Esophagus squamous epithelium (tissue), 5 donors: ENCODE measurements around the gene ITCH. TPM values are rescaled to one million over a fixed set of nuclear protein-coding genes. Genes with fewer than 3 reads are reported as not detected.

Experiments
- DNase-seq: peaks from one replicate; lab custom pipeline; 2025; lab: John Stamatoyannopoulos, UW
- H3K27ac ChIP-seq, 4 donors: fragments of 200-600 bp; sonication (generic); one replicate each; pipeline ENCODE4 v1.5.1; 2016 to 2019; ENCODE audit warnings: mild to moderate bottlenecking in 1 of 4
- H3K27me3 ChIP-seq, 4 donors: fragments of 200-600 bp; sonication (generic); 1 replicate in 3 of 4; 2 replicates in 1 of 4; pipeline versions ENCODE4 v1.5.1 to v1.6.0; 2017 to 2021; ENCODE audit warnings: antibody characterized with exemption in 1 of 4
- H3K36me3 ChIP-seq, 3 donors: fragments of 200-600 bp; sonication (generic); one replicate each; pipeline ENCODE4 v1.5.1; 2016 to 2019
- H3K4me1 ChIP-seq, 3 donors: fragments of 200-600 bp; sonication (generic); one replicate each; pipeline ENCODE4 v1.5.1; 2017 to 2019
- H3K4me3 ChIP-seq, 4 donors: fragments of 200-600 bp; sonication (generic); 1 replicate in 3 of 4; 2 replicates in 1 of 4; pipeline ENCODE4 v1.5.1; 2016 to 2019; ENCODE audit warnings: mild to moderate bottlenecking in 2 of 4, moderate library complexity in 1 of 4
- H3K9me3 ChIP-seq, 3 donors: fragments of 200-600 bp; sonication (generic); one replicate each; pipeline ENCODE4 v1.5.1; 2016 to 2019
- CTCF ChIP-seq, 6 experiments: fragments of 450-650 bp in 4 of 6; fragments of 200-600 bp in 2 of 6; sonication (generic) in 2 of 6; IDR thresholded peaks; one replicate each; pipeline ENCODE4 v1.5.1; 2016 to 2019; ENCODE audit warnings: antibody characterized with exemption in 6 of 6, mild to moderate bottlenecking in 4 of 6, moderate library complexity in 4 of 6
- POLR2A ChIP-seq, 4 donors: fragments of 450-650 bp; IDR thresholded peaks; one replicate each; pipeline ENCODE4 v1.6.1; 2017; ENCODE audit warnings: antibody characterized with exemption in 4 of 4, mild to moderate bottlenecking in 4 of 4, moderate library complexity in 3 of 4
- WGBS, 2 donors: methylation state at CpG; one replicate each; pipeline ENCODE4 v1.1.5; 2018; 5-methylcytosine and 5-hydroxymethylcytosine counted together
- intact Hi-C: fragments of 100-400 bp; cut with DNase I; formaldehyde crosslinking; loops from one replicate; pipeline ENCODE4 v1.15.0; 2022
- total RNA-seq, 4 donors: library from RNA; depleted of rRNA; stranded (reverse); fragments of >200 nt; gene quantifications; one replicate each; pipeline ENCODE4 v1.1.0, GENCODE V29; 2016
- donor health status: DM: yes; HTN: yes; CAD: no.

The ITCH gene
- total RNA-seq, 4 donors from 2014 or later: 45.9 to 67.9 (median 54.5) TPM

DNA sequence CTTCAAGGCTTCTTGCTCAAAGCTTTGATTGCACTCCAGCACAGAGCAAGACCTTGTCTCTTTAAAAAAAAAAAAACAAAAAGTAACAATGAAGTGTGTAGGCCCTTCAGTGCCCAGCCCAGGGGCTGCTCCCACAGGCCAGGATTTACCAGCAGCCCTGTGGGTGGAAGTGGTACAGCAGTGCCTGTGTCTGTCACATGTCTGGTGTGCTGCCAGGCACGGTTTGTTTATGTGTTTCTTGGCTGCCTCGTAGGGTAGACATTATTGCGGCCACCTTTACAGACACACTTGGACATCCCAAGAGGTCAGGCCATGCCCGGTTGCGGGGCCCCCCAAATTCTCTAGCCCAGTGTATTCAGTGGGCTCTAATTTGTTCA lies 165.8 kb downstream of the ITCH start:
- intact Hi-C loops: no loop called here
- Histone ChIP-seq H3K4me1 (peaks cover 11 to 62% (median 33%) of the 10 kb centered on the region in 3 donors), H3K27ac (peak overlapping the region in 2 of 4 donors; percentile 1 to 25), H3K36me3 (peaks cover 26 to 81% (median 40%) of the 10 kb centered on the region in 3 donors), H3K27me3 (no peaks in the 10 kb centered on the region), H3K4me3 (no peak overlapping the region), H3K9me3 (no peaks in the 10 kb centered on the region)
- no peak for TF ChIP-seq POLR2A (IDR thresholded peaks at IDR 0.05)
- TF ChIP-seq CTCF (IDR thresholded peaks at IDR 0.05): peak in 1 of 6 experiments; percentile 8
- 60 to 73% methylated on average over 3 to 5 of the region's 5 CpGs for WGBS, 2 donors
- no peak for DNase-seq

DNA sequence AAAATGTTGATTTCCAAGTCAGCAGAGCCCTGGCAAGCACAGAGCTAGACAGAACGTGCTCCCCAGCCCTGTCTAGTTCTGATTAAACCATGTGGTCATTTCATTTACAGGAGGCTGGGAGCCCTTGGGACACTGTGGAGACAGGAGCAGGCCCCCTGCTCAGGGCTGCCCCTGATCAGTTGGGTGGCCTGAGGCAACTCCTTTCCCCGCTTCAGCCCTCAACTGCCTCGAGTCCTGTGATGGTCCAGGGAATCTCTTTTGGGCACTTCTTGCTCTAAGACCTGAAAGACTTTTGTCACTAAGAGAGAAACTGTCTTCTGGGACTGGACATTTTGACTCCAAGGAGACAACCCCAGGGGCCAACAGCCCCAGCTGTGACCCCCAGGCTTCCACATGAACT lies 166.7 kb downstream of the ITCH start:
- Histone ChIP-seq H3K9me3 (no peaks in the 10 kb centered on the region), H3K27ac (peak overlapping the region in 2 of 4 donors; percentile 0 to 11), H3K4me1 (peaks cover 11 to 54% (median 29%) of the 10 kb centered on the region in 3 donors), H3K4me3 (no peak overlapping the region), H3K36me3 (peaks cover 34 to 86% (median 45%) of the 10 kb centered on the region in 3 donors), H3K27me3 (no peaks in the 10 kb centered on the region)
- DNase-seq: no peak
- 77 to 79% methylated on average over 2 to 3 of the region's 3 CpGs for WGBS, 2 donors
- intact Hi-C loops: no loop called here
- no peak for TF ChIP-seq CTCF (IDR thresholded peaks at IDR 0.05)
- no peak for TF ChIP-seq POLR2A (IDR thresholded peaks at IDR 0.05)

GRCh38 chr20:34530342-34530741 lies 167.3 kb downstream of the ITCH start:
- Histone ChIP-seq H3K27me3 (no peaks in the 10 kb centered on the region), H3K9me3 (no peaks in the 10 kb centered on the region), H3K4me1 (peaks cover 10 to 48% (median 23%) of the 10 kb centered on the region in 3 donors), H3K27ac (peak overlapping the region in 1 of 4 donors; percentile 11), H3K4me3 (no peak overlapping the region), H3K36me3 (peaks cover 40 to 87% (median 51%) of the 10 kb centered on the region in 3 donors)
- intact Hi-C loops: no loop called here
- 74 to 86% methylated on average over 5 of the region's 5 CpGs for WGBS, 2 donors
- DNase-seq: no peak
- TF ChIP-seq POLR2A (IDR thresholded peaks at IDR 0.05) (no peak), CTCF (IDR thresholded peaks at IDR 0.05) (no peak)

GRCh38 chr20:34531608-34532265 lies 168.7 kb downstream of the ITCH start:
- WGBS, 2 donors: 85 to 91% methylated on average over 6 to 8 of the region's 8 CpGs
- Histone ChIP-seq H3K27me3 (no peaks in the 10 kb centered on the region), H3K9me3 (no peaks in the 10 kb centered on the region), H3K27ac (no peak overlapping the region), H3K4me3 (no peak overlapping the region), H3K36me3 (peaks cover 51 to 99% (median 57%) of the 10 kb centered on the region in 3 donors), H3K4me1 (peaks cover 1 to 34% (median 13%) of the 10 kb centered on the region in 3 donors)
- DNase-seq: no peak
- TF ChIP-seq CTCF (IDR thresholded peaks at IDR 0.05): no peak
- no peak for TF ChIP-seq POLR2A (IDR thresholded peaks at IDR 0.05)
- intact Hi-C loops: no loop called here

- no peak for DNase-seq
- intact Hi-C loops: no loop called here
- Histone ChIP-seq H3K36me3 (peaks cover 48 to 99% (median 57%) of the 10 kb centered on the region in 3 donors), H3K4me3 (no peak overlapping the region), H3K4me1 (peaks cover 0 to 28% (median 8%) of the 10 kb centered on the region in 3 donors), H3K9me3 (no peaks in the 10 kb centered on the region), H3K27me3 (no peaks in the 10 kb centered on the region), H3K27ac (no peak overlapping the region)
- WGBS, 2 donors: 80 to 97% methylated on average over 7 to 8 of the region's 8 CpGs
- TF ChIP-seq CTCF (IDR thresholded peaks at IDR 0.05) (no peak), POLR2A (IDR thresholded peaks at IDR 0.05) (no peak)
These were observed 169.2 kb downstream of the ITCH start for GRCh38 chr20:34532320-34532719.
